ENCODE results near the gene BMPR1B.

Gene BMPR1B

DNA sequence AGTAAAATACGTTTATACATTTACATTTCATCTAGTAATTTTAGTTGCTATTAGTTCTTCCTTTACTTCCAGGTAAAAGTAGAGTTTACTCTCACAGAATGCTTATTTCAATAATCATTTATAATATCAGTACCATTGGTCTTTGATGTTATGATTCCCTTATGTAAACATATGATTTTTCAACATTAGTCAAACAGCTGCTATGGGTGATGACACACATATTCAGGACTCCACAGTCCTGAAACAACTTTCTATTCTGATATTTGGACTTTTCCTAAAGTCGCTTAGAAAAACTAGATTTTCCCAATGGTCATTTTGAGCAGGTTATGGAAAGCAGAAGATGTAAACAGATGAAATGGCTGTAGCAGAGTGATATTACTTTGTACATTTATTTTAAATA lies 421.2 kb downstream of the BMPR1B start:
- no peak overlapping the region for H3K4me3 ChIP-seq (ENCODE audit: low read depth, low read length)

DNA sequence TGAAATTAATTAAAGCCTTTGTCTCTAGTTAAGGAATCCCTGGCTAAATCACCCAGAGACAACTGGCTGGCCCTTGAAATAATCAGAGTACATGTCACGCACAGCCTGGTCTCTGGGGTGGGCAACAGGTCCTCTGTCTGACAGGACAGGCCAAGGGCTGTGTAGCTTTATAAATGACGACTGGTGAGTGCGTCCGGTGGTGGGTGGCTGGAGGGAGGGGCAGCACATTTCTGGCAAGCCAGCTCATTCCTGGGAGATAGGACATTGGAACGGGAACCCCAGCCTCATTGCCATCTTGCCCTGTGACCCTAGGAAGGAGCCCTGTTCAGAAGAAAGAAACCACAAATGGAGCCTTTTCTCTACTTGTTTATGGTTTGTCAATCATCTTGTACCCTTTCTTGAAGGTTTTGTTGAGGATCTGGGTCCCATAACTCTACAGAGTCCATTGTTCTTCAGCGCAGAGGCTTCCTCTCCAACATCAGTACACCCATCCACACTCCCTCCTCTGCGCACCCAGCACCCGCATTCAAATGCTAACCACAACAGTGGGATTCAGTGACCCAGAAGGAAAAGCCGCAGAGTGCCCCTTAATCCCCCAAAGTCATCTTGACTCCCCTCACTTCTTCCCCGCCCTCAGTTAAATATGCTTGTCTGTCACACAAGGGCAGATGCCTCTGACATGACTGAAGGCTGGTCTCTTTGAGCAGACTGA lies 422.9 kb downstream of the BMPR1B start:
- no peak overlapping the region for H3K4me3 ChIP-seq (ENCODE audit: low read depth, low read length)

GRCh38 chr4:95181243-95181995 lies 423.7 kb downstream of the BMPR1B start:
- no peak overlapping the region for H3K4me3 ChIP-seq (ENCODE audit: low read depth, low read length)

DNA sequence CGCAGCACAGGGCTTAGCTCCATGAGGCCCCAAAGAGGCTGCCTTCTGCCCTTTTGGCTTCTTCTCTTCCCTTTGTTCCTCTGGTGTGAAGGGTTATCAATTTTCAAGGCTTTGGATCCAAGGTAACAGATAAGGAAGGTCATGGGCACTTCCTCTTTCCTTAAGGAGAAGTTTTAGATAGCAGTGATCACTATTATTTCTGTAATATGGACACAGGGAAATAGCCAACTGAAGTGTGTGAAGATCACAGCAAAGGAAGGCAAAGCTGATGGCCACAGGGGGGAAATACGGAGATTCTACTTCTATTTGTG lies 424.2 kb downstream of the BMPR1B start:
- no peak overlapping the region for H3K4me3 ChIP-seq (ENCODE audit: low read depth, low read length)

DNA sequence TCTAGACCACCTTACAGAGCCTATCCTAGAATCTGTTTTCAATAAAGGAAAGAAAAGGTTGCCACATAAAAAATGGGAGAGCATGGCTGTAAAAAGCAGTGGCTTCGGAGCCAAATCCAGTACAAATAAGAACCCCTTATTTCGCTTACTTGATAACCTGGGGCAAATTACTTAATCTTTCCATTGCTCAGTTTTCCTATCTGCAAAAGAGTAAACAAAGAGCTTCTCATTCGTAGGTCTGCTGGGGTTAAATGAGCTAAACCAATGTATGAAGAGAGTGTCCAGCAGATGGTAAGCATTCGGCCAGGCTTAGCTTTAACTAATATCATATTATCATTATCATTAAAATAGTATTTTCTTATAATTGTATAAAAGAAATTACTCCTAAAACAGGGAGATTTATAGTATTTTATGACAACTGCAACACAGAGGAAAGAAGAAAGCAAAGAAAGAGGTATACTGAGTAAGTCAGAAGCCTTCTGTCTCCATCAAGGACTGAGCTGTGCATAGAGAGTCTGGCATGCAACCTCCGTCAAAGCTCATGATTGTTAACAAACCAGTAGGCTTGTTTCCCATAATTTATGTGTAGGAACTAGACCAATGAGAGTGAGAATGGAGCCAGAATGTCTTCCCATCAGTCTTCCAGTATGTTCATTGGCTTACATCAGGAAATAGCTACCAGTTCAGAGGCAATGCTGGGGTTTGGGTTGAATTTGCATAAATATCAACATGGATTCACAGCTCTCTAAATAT lies 426.1 kb downstream of the BMPR1B start:
- H3K4me3 ChIP-seq (ENCODE audit: low read depth, low read length): no peak overlapping the region

GRCh38 chr4:95186666-95187065 lies 428.9 kb downstream of the BMPR1B start:
- H3K4me3 ChIP-seq (ENCODE audit: low read depth, low read length): no peak overlapping the region

GRCh38 chr4:95188701-95189370 lies 431.1 kb downstream of the BMPR1B start:
- H3K4me3 ChIP-seq (ENCODE audit: low read depth, low read length): no peak overlapping the region

DNA sequence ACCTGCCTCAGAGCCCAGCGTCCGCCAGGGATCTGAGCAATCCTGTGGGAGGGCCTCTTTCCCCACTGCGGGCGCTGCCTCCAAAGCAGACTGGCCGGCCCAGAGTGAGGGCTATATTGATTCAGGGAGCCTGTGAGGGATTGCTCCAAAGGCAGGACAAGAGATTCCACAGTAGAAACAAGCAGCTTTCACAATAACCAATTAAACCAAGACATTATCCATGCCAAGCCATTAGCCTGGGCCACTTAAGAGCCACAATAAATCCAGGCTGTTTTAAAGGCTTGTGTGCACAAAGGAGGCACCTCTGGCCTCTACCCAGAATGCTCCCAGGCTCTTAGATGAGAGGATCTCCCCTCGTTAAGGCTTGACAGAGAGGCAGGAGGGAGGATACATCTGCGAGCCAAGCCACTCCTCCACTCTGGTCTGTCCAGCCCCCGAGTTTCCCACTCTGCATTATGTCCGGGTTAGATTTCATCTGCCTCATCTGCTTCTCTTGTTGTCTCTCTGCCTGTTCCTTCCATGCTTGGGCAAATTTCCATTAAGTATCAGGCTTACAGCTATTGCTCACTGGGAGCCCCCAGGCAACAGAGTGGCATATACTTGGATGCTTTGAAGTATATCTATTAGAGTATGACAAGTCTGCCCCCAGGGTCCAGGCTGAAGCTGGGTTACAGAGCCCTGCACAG lies 433.1 kb downstream of the BMPR1B start:
- H3K4me3 ChIP-seq (ENCODE audit: low read depth, low read length): no peak overlapping the region

GRCh38 chr4:95191537-95191936 lies 433.8 kb downstream of the BMPR1B start:
- H3K4me3 ChIP-seq (ENCODE audit: low read depth, low read length): no peak overlapping the region

- H3K4me3 ChIP-seq (ENCODE audit: low read depth, low read length): no peak overlapping the region
Observed at GRCh38 chr4:95193391-95194224, 435.9 kb downstream of the BMPR1B start.

- H3K4me3 ChIP-seq (ENCODE audit: low read depth, low read length): no peak overlapping the region
Observed at GRCh38 chr4:95197353-95197752, 439.6 kb downstream of the BMPR1B start.

GRCh38 chr4:95198961-95199360 lies 441.2 kb downstream of the BMPR1B start:
- no peak overlapping the region for H3K4me3 ChIP-seq (ENCODE audit: low read depth, low read length)

- H3K4me3 ChIP-seq (ENCODE audit: low read depth, low read length): no peak overlapping the region
Observed at GRCh38 chr4:95204267-95204844, 446.6 kb downstream of the BMPR1B start.

DNA sequence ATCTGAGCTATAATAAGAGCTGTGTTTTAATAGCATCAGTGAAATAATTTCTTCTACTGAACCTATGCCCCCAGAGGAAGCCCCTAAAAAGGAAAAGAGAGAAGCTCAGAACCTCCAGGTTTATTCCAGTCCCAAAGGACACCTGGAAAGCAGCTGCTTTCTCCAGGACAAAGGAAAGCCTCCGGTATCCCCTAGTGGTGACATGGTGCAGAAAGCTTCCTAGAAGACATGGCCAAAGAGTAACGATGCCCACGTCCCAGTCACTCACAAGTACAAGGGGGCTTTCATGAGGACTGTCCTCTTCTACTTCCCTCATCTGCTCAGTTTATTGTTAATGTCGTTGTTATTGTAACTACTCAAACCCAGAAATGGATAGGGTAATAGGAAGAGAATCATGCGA lies 447.1 kb downstream of the BMPR1B start:
- no peak overlapping the region for H3K4me3 ChIP-seq (ENCODE audit: low read depth, low read length)

Measured in iPS-11a (cell line).